Effector memory CD4-positive, alpha-beta T cell (primary cell): Measurements from ENCODE around the gene NEDD4L.

Experiments used
- DNase-seq, 3 donors: peaks; one replicate each; pipeline ENCODE4 v3.0.0-alpha.2; 2020
- H3K27ac ChIP-seq: 2 replicates; pipeline ENCODE4 v1.7.0; 2013; ENCODE audit warnings: mild to moderate bottlenecking, low read length, moderate library complexity; ENCODE audit not compliant: insufficient read depth, poor library complexity, severe bottlenecking
- H3K27me3 ChIP-seq: replicated peaks from 2 replicates; pipeline ENCODE4 v1.7.0; 2013; ENCODE audit warnings: mild to moderate bottlenecking, low read length; ENCODE audit not compliant: insufficient read depth, control insufficient read depth, poor library complexity, severe bottlenecking
- H3K36me3 ChIP-seq: 2 replicates; pipeline ENCODE4 v1.7.0; 2013; ENCODE audit warnings: mild to moderate bottlenecking, low read length, moderate library complexity; ENCODE audit not compliant: control insufficient read depth, insufficient read depth
- H3K4me1 ChIP-seq: 2 replicates; pipeline ENCODE4 v1.7.0; 2013; ENCODE audit warnings: low read length, mild to moderate bottlenecking; ENCODE audit not compliant: control insufficient read depth, insufficient read depth, poor library complexity, severe bottlenecking
- H3K4me3 ChIP-seq: 2 replicates; pipeline ENCODE4 v1.7.0; 2013; ENCODE audit warnings: low read length, low read depth, mild to moderate bottlenecking; ENCODE audit not compliant: insufficient read depth, poor library complexity, severe bottlenecking
- H3K9me3 ChIP-seq: 2 replicates; pipeline ENCODE4 v1.7.0; 2013; ENCODE audit warnings: mild to moderate bottlenecking, low read length, moderate library complexity; ENCODE audit not compliant: control insufficient read depth

The NEDD4L gene

GRCh38 chr18:58438161-58438957, 394.3 kb downstream of the NEDD4L start:
- DNase-seq, result no peak
- Histone ChIP-seq H3K27ac (no peak overlapping the region), H3K4me3 (peak overlapping the region; percentile 43), H3K27me3 (no peaks in the 10 kb centered on the region), H3K4me1 (no peaks in the 10 kb centered on the region), H3K9me3 (no peaks in the 10 kb centered on the region), H3K36me3 (no peaks in the 10 kb centered on the region)

GRCh38 chr18:58438958-58439300, 394.9 kb downstream of the NEDD4L start:
- H3K27ac ChIP-seq, result no peak overlapping the region
- H3K27me3 ChIP-seq, result no peaks in the 10 kb centered on the region
- no peaks in the 10 kb centered on the region for H3K4me1 ChIP-seq
- no peaks in the 10 kb centered on the region for H3K9me3 ChIP-seq
- H3K4me3 ChIP-seq, result peak overlapping the region; percentile 43
- no peak for DNase-seq
- no peaks in the 10 kb centered on the region for H3K36me3 ChIP-seq

- no peaks in the 10 kb centered on the region for H3K27me3 ChIP-seq
- no peaks in the 10 kb centered on the region for H3K4me1 ChIP-seq
- DNase-seq, result no peak
- H3K9me3 ChIP-seq, result no peaks in the 10 kb centered on the region
- no peak overlapping the region for H3K4me3 ChIP-seq
- H3K27ac ChIP-seq, result no peak overlapping the region
- no peaks in the 10 kb centered on the region for H3K36me3 ChIP-seq
Measured at GRCh38 chr18:58443671-58444070, 399.6 kb downstream of the NEDD4L start.

GRCh38 chr18:58446391-58447060, 402.5 kb downstream of the NEDD4L start:
- Histone ChIP-seq H3K27me3 (no peaks in the 10 kb centered on the region), H3K4me1 (no peaks in the 10 kb centered on the region), H3K9me3 (no peaks in the 10 kb centered on the region), H3K4me3 (no peak overlapping the region), H3K27ac (no peak overlapping the region), H3K36me3 (no peaks in the 10 kb centered on the region)
- DNase-seq, result no peak

- no peaks in the 10 kb centered on the region for H3K9me3 ChIP-seq
- no peaks in the 10 kb centered on the region for H3K36me3 ChIP-seq
- DNase-seq, result no peak
- no peak overlapping the region for H3K4me3 ChIP-seq
- H3K4me1 ChIP-seq, result no peaks in the 10 kb centered on the region
- H3K27ac ChIP-seq, result no peak overlapping the region
- H3K27me3 ChIP-seq, result no peaks in the 10 kb centered on the region
Measured at GRCh38 chr18:58447402-58448095, 403.5 kb downstream of the NEDD4L start.

GRCh38 chr18:58449464-58449863, 405.4 kb downstream of the NEDD4L start:
- no peaks in the 10 kb centered on the region for H3K36me3 ChIP-seq
- DNase-seq, result no peak
- no peak overlapping the region for H3K27ac ChIP-seq
- H3K27me3 ChIP-seq, result no peaks in the 10 kb centered on the region
- no peaks in the 10 kb centered on the region for H3K4me1 ChIP-seq
- H3K9me3 ChIP-seq, result no peaks in the 10 kb centered on the region
- no peak overlapping the region for H3K4me3 ChIP-seq
